MM.1S (cell line): ENCODE data around the gene LPCAT3.

Experiments used
- CTCF ChIP-seq: fragments of 300-600 bp; sonication (generic); IDR thresholded peaks from 2 replicates; pipeline ENCODE4 v1.5.1; 2016; ENCODE audit warnings: antibody characterized with exemption, low read length, mixed read lengths
- EZH2 ChIP-seq: fragments of 300-600 bp; sonication (generic); optimal IDR thresholded peaks from 2 replicates; pipeline ENCODE3; 2017; ENCODE audit warnings: low read depth, mild to moderate bottlenecking, antibody characterized with exemption, low read length, mixed read lengths
- EZH2phosphoT487 ChIP-seq: fragments of 300-600 bp; sonication (generic); IDR thresholded peaks from 2 replicates; pipeline ENCODE4 v1.6.1; 2018; ENCODE audit warnings: antibody characterized with exemption, low read length

GRCh38 chr12:6950811-6951540, 67.3 kb downstream of the LPCAT3 start, which contains the start of gene PTPN6:
- no peak for TF ChIP-seq CTCF
- no peak for TF ChIP-seq EZH2
- TF ChIP-seq EZH2phosphoT487, result no peak
